ENCODE results near the gene CDC23. TPM values are rescaled to one million over a fixed set of nuclear protein-coding genes. Genes with fewer than 3 reads are reported as not detected.

The CDC23 gene
- total RNA-seq, 3 donors from 2014 or later = 15.0 to 31.3 (median 22.0) TPM

- no peak overlapping the region for H3K4me3 ChIP-seq
- DNase-seq (ENCODE audit: low spot score in 2 of 2) = no peak
- no peaks in the 10 kb centered on the region for H3K4me1 ChIP-seq
- no peaks in the 10 kb centered on the region for H3K27me3 ChIP-seq
- no peaks in the 10 kb centered on the region for H3K36me3 ChIP-seq
- TF ChIP-seq POLR2A (IDR thresholded peaks at IDR 0.05) (no peak), CTCF (IDR thresholded peaks at IDR 0.05) (no peak), POLR2AphosphoS5 (IDR thresholded peaks at IDR 0.05) (no peak)
- no peaks in the 10 kb centered on the region for H3K9me3 ChIP-seq
- H3K27ac ChIP-seq = no peak overlapping the region
- intact Hi-C loops (cut with DNase I; ENCODE audit: low total_unique reads) = no loop called here
Observed at GRCh38 chr5:138240650-138241385, 27.7 kb upstream of the CDC23 start.

- H3K27me3 ChIP-seq = no peaks in the 10 kb centered on the region
- H3K4me3 ChIP-seq = no peak overlapping the region
Observed at GRCh38 chr5:138238034-138238433, 24.9 kb upstream of the CDC23 start.

GRCh38 chr5:138234651-138235050 lies 21.5 kb upstream of the CDC23 start:
- no peak for DNase-seq (ENCODE audit: low spot score in 2 of 2)
- Histone ChIP-seq H3K4me3 (no peak overlapping the region), H3K4me1 (peaks cover 0 to 7% of the 10 kb centered on the region in 2 donors), H3K36me3 (no peaks in the 10 kb centered on the region), H3K9me3 (no peaks in the 10 kb centered on the region), H3K27ac (no peak overlapping the region), H3K27me3 (no peaks in the 10 kb centered on the region)
- no peak for TF ChIP-seq CTCF (IDR thresholded peaks at IDR 0.05)
- TF ChIP-seq POLR2AphosphoS5 (IDR thresholded peaks at IDR 0.05) = no peak
- TF ChIP-seq POLR2A (IDR thresholded peaks at IDR 0.05) = no peak
- intact Hi-C loops (cut with DNase I; ENCODE audit: low total_unique reads) = no loop called here

More at GRCh38 chr5:138238034-138238433, 24.9 kb upstream of the CDC23 start:
- intact Hi-C loops (cut with DNase I; ENCODE audit: low total_unique reads) = no loop called here
- no peaks in the 10 kb centered on the region for H3K4me1 ChIP-seq
- H3K27ac ChIP-seq = no peak overlapping the region
- DNase-seq (ENCODE audit: low spot score in 2 of 2) = no peak
- H3K9me3 ChIP-seq = no peaks in the 10 kb centered on the region
- no peaks in the 10 kb centered on the region for H3K36me3 ChIP-seq
- no peak for TF ChIP-seq CTCF (IDR thresholded peaks at IDR 0.05)
- TF ChIP-seq POLR2A (IDR thresholded peaks at IDR 0.05) = no peak
- no peak for TF ChIP-seq POLR2AphosphoS5 (IDR thresholded peaks at IDR 0.05)

- Histone ChIP-seq H3K4me3 (no peak overlapping the region), H3K9me3 (no peaks in the 10 kb centered on the region), H3K36me3 (no peaks in the 10 kb centered on the region), H3K4me1 (peaks cover 0 to 7% of the 10 kb centered on the region in 2 donors), H3K27ac (no peak overlapping the region), H3K27me3 (no peaks in the 10 kb centered on the region)
- DNase-seq (ENCODE audit: low spot score in 2 of 2) = no peak
- intact Hi-C loops (cut with DNase I; ENCODE audit: low total_unique reads) = no loop called here
- TF ChIP-seq POLR2A (IDR thresholded peaks at IDR 0.05) = no peak
- TF ChIP-seq POLR2AphosphoS5 (IDR thresholded peaks at IDR 0.05) = no peak
- no peak for TF ChIP-seq CTCF (IDR thresholded peaks at IDR 0.05)
Observed at GRCh38 chr5:138233280-138233679, 20.2 kb upstream of the CDC23 start.

GRCh38 chr5:138230981-138231589 lies 18.0 kb upstream of the CDC23 start:
- Histone ChIP-seq H3K4me1 (peaks cover 0 to 7% of the 10 kb centered on the region in 2 donors), H3K9me3 (no peaks in the 10 kb centered on the region), H3K27ac (no peak overlapping the region), H3K4me3 (no peak overlapping the region), H3K27me3 (no peaks in the 10 kb centered on the region), H3K36me3 (no peaks in the 10 kb centered on the region)
- DNase-seq (ENCODE audit: low spot score in 2 of 2) = no peak
- TF ChIP-seq POLR2AphosphoS5 (IDR thresholded peaks at IDR 0.05) = no peak
- no peak for TF ChIP-seq POLR2A (IDR thresholded peaks at IDR 0.05)
- TF ChIP-seq CTCF (IDR thresholded peaks at IDR 0.05) = no peak
- intact Hi-C loops (cut with DNase I; ENCODE audit: low total_unique reads) = no loop called here

All from breast epithelium (tissue), 4 donors.